GM19239 (cell line): Measurements from ENCODE around the gene GOLPH3.
A peak's percentile ranks its signal among the peaks of the same experiment; 100 is the strongest.

Experiments used
- DNase-seq: peaks from one replicate; pipeline ENCODE4 v3.0.0; 2011; ENCODE audit warnings: low spot score; ENCODE audit not compliant: insufficient read length
- FAIRE-seq: peaks from 2 replicates; lab custom pipeline; 2011; peaks lifted over from hg19 to GRCh38; lab: Jason Lieb, UNC

Gene GOLPH3

DNA sequence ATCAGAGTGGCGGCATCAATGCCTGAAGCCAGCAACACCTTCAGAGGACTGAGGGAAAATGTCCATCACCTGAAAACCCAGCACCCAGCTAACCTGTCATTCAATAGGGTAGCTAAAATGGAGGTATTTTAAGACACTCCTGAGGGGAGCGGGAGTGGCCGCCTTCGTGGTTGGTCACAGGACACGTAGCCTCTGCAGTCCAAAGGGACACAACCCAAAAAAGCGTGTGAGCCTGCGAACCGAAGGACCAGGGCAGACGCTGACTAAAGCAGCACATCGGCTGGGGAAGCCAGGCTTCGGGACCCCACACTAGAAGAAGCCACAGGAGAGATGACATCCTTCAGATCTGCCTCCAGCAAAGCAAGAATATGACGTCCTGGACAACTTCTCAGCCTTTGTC lies 70.6 kb downstream of the GOLPH3 start:
- no peak for DNase-seq
- no peak for FAIRE-seq

- DNase-seq (no peak), FAIRE-seq (no peak)
Observed at GRCh38 chr5:32102254-32102986, 71.7 kb downstream of the GOLPH3 start.

- DNase-seq (no peak), FAIRE-seq (no peak)
Observed at GRCh38 chr5:32100691-32101302, 73.3 kb downstream of the GOLPH3 start.

DNA sequence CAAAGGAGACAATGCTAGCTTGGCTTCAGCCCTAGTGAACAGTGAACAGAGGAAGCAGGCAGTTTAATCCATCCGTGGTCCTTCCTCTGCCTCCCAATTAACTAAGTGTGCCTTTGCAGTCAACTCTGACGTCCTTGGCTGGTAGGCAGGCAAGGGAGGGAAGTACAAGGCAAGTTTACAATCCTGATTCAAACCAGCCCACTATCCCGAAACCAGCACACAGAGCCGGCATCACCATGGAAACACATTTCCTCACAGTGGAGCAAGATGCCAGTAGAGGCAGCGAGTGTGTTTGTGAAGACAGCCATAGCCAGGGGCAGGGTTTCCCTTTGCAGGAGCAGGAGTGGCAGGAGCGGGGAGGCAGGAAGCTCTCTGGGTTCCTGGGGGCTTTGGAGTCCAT lies 73.9 kb downstream of the GOLPH3 start:
- DNase-seq: no peak
- FAIRE-seq: no peak

- FAIRE-seq: no peak
- no peak for DNase-seq
Observed at GRCh38 chr5:32099486-32100035, 74.6 kb downstream of the GOLPH3 start.

DNA sequence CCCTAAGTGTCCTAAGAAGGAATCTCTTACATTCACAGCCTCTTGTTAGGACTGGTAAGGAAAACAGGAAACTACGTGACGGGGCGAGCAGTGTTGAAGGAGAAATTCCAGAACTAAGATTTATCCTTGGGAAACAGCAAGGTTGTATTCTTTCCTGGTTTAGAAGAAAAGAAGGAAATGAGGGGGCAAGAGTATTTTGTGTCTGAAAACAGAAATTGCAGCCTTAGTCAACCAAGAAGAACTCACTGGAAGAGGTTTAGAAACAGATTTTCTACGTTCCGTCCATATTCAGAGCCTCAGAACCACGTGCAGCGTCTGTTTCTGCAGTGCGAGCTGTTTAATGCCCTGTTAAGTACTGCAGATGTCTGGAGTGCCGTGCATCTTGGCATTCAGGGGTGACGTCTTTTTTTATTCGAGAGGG lies 75.2 kb downstream of the GOLPH3 start:
- DNase-seq (no peak), FAIRE-seq (no peak)

- DNase-seq (no peak), FAIRE-seq (no peak)
Observed at GRCh38 chr5:32098291-32098690, 75.8 kb downstream of the GOLPH3 start.

- FAIRE-seq (no peak), DNase-seq (no peak)
Observed at GRCh38 chr5:32096891-32097595, 77.1 kb downstream of the GOLPH3 start.

DNA sequence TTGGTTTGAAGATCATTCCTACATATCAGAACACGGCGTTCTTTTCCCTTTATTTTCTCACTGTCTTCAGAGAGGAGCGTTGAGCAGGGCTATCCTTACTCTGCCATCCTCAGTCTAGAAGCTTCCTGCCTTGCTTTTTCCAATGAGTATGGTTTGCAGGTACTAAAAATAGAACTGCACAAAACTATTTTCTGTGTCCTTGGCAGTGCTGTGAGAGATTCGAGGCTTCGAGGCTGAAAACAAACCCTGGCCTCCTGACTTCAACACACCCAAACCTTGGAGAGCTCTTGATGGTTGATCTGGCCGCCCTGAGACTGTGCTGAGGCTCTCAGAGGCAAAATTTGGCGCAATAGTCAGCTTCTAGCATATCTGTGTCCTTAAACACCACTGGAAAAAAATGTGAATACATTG lies 78.9 kb downstream of the GOLPH3 start:
- FAIRE-seq (no peak), DNase-seq (no peak)

GRCh38 chr5:32094691-32095090 lies 79.4 kb downstream of the GOLPH3 start:
- FAIRE-seq (no peak), DNase-seq (no peak)

- DNase-seq: peak; percentile 73
- FAIRE-seq: peak; percentile 75
Observed at GRCh38 chr5:32092938-32093812, 80.9 kb downstream of the GOLPH3 start.

GRCh38 chr5:32090755-32091128 lies 83.4 kb downstream of the GOLPH3 start:
- DNase-seq: no peak
- no peak for FAIRE-seq

DNA sequence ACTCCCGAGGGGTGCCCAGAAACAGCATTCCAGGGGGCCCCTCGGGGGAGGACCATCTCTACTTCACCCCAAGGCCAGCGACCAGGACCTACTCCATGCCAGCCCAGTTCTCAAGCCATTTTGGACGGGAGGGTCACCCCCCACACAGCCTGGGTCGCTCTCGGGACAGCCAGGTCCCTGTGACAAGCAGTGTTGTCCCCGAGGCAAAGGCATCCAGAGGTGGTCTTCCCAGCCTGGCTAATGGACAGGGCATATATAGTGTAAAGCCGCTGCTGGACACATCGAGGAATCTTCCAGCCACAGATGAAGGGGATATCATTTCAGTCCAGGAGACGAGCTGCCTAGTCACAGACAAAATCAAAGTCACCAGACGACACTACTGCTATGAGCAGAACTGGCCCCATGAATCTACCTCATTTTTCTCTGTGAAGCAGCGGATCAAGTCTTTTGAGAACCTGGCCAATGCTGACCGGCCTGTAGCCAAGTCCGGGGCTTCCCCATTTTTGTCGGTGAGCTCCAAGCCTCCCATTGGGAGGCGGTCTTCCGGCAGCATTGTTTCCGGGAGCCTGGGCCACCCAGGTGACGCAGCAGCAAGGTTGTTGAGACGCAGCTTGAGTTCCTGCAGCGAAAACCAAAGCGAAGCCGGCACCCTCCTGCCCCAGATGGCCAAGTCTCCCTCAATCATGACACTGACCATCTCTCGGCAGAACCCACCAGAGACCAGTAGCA lies 83.9 kb downstream of the GOLPH3 start:
- FAIRE-seq: no peak
- no peak for DNase-seq

GRCh38 chr5:32089146-32090000 lies 84.7 kb downstream of the GOLPH3 start:
- DNase-seq (no peak), FAIRE-seq (no peak)

- DNase-seq: no peak
- FAIRE-seq: no peak
Observed at GRCh38 chr5:32088214-32088613, 85.9 kb downstream of the GOLPH3 start.

DNA sequence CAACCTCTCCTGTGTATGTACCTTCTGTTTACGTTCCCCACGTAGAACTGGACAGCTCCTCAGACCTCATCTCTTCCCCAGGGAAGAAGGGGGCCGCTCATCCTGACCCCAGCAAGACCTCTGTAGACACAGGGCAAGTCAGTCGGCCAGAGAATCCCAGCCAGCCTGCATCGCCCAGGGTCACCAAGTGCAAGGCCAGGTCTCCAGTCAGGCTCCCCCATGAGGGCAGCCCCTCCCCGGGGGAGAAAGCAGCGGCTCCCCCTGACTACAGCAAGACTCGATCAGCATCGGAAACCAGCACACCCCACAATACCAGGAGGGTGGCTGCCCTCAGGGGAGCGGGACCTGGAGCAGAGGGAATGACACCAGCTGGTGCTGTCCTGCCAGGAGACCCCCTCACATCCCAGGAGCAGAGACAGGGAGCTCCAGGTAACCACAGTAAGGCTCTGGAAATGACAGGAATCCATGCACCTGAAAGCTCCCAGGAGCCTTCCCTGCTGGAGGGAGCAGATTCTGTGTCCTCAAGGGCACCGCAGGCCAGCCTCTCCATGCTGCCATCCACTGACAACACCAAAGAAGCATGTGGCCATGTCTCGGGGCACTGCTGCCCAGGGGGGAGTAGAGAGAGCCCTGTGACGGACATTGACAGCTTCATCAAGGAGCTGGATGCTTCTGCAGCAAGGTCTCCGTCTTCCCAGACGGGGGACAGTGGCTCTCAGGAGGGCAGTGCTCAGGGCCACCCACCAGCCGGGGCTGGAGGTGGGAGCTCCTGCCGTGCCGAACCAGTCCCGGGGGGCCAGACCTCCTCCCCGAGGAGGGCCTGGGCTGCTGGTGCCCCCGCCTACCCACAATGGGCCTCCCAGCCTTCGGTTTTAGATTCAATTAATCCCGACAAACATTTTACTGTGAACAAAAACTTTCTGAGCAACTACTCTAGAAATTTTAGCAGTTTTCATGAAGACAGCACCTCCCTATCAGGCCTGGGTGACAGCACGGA lies 86.7 kb downstream of the GOLPH3 start:
- FAIRE-seq: no peak
- no peak for DNase-seq

GRCh38 chr5:32083981-32084430 lies 90.1 kb downstream of the GOLPH3 start:
- no peak for DNase-seq
- no peak for FAIRE-seq
